ENCODE measurements around the gene COL1A1.

- no peak for TF ChIP-seq CTCF (IDR thresholded peaks at IDR 0.05)
- TF ChIP-seq EP300 (IDR thresholded peaks at IDR 0.05) = no peak
- TF ChIP-seq POLR2A (IDR thresholded peaks at IDR 0.05) = no peak
Measured at GRCh38 chr17:50167371-50167770, 34.1 kb downstream of the COL1A1 start.

Measured in ovary (tissue), 3 donors.